Measurements from ENCODE around the gene BCL2L15.

GRCh38 chr1:113871597-113872113, 15.7 kb downstream of the BCL2L15 start, which contains the start of gene PTPN22:
- TF ChIP-seq CTCF (IDR thresholded peaks at IDR 0.05) (no peak), POLR2A (IDR thresholded peaks at IDR 0.05) (peak in 1 of 2 donors; percentile 16)
